Fibroblast of lung (primary cell): Measurements from ENCODE around the gene PKN1. TPM values are rescaled to one million over a fixed set of nuclear protein-coding genes. Genes with fewer than 3 reads are reported as not detected.

Experiments used
- DNase-seq, 2 donors: peaks; one replicate each; pipeline versions ENCODE4 v3.0.0 to v3.0.0-alpha.2; 2010; ENCODE audit warnings: low read depth in 2 of 2
- H2AFZ ChIP-seq: 2 replicates; pipeline ENCODE4 v1.5.1; 2012; ENCODE audit warnings: low read length, control low read depth, inconsistent platforms
- H3K27ac ChIP-seq: 2 replicates; pipeline ENCODE4 v1.5.1; 2011; ENCODE audit warnings: low read length, control low read depth; ENCODE audit not compliant: insufficient read depth
- H3K27me3 ChIP-seq: 2 replicates; pipeline ENCODE4 v1.5.1; 2011; ENCODE audit warnings: mild to moderate bottlenecking, low read length; ENCODE audit not compliant: control insufficient read depth, insufficient read depth
- H3K36me3 ChIP-seq: 2 replicates; pipeline ENCODE4 v1.5.1; 2011; ENCODE audit warnings: low read length; ENCODE audit not compliant: control insufficient read depth, insufficient read depth
- H3K4me1 ChIP-seq: 2 replicates; pipeline ENCODE4 v1.5.1; 2011; ENCODE audit warnings: low read length; ENCODE audit not compliant: control insufficient read depth, insufficient read depth; ENCODE audit errors: extremely low read depth
- H3K4me2 ChIP-seq: 2 replicates; pipeline ENCODE4 v1.5.1; 2011; ENCODE audit warnings: low read length, control low read depth; ENCODE audit not compliant: insufficient read depth; ENCODE audit errors: extremely low read depth
- H3K4me3 ChIP-seq, 4 experiments: fragments of 200-600 bp in 1 of 4; sonication (generic) in 1 of 4; replicated peaks in 1 of 4; 2 replicates each; pipeline ENCODE4 v1.5.1; 2011 to 2016; ENCODE audit warnings: low read length in 4 of 4, low read depth in 3 of 4, mild to moderate bottlenecking in 3 of 4, control low read depth in 2 of 4, inconsistent platforms in 1 of 4, mixed read lengths in 1 of 4; ENCODE audit not compliant: insufficient read depth in 1 of 4; ENCODE audit errors: control extremely low read depth in 1 of 4
- H3K79me2 ChIP-seq: 2 replicates; pipeline ENCODE4 v1.5.1; 2012; ENCODE audit warnings: mild to moderate bottlenecking, low read length, inconsistent platforms; ENCODE audit not compliant: control insufficient read depth, insufficient read depth
- H3K9ac ChIP-seq: 2 replicates; pipeline ENCODE4 v1.5.1; 2011; ENCODE audit warnings: mild to moderate bottlenecking, low read length, control low read depth; ENCODE audit not compliant: insufficient read depth
- H3K9me3 ChIP-seq: 2 replicates; pipeline ENCODE4 v1.5.1; 2012; ENCODE audit warnings: low read depth, low read length; ENCODE audit not compliant: control insufficient read depth, insufficient read depth
- H4K20me1 ChIP-seq: 2 replicates; pipeline ENCODE4 v1.5.1; 2011; ENCODE audit warnings: low read length; ENCODE audit not compliant: control insufficient read depth, insufficient read depth; ENCODE audit errors: extremely low read depth
- EZH2 ChIP-seq: IDR thresholded peaks from 2 replicates; pipeline ENCODE4 v1.5.1; 2012; ENCODE audit warnings: low read length, control low read depth, mild to moderate bottlenecking; ENCODE audit errors: missing control alignments
- polyA plus RNA-seq, 2 donors: library from polyadenylated mRNA; depleted of rRNA in 1 of 2; stranded (reverse) in 1 of 2; unstranded in 1 of 2; fragments of >200 nt; gene quantifications; 2 replicates each; pipeline ENCODE4 v1.2.1, GENCODE V29; 2011 to 2012; ENCODE audit warnings: missing spikeins in 1 of 2
- total RNA-seq: library from RNA; depleted of rRNA; stranded (reverse); fragments of >200 nt; gene quantifications from 2 replicates; pipeline ENCODE4 v1.2.1, GENCODE V29; 2014
- TF ChIP-seq, protein P1 (sequence below), 2 donors: IDR thresholded peaks in 1 of 2; conservative IDR thresholded peaks in 1 of 2; 1 replicate in 1 of 2; 2 replicates in 1 of 2; pipeline ENCODE4 v1.5.1; 2011 to 2012; ENCODE audit warnings: low read length in 2 of 2, control low read depth in 1 of 2, inconsistent platforms in 1 of 2, low read depth in 1 of 2, mild to moderate bottlenecking in 1 of 2

The PKN1 gene
- total and polyA plus RNA-seq, 2 donors (not counting 1 experiment from before 2014, with no cell fraction given): 43.2 to 141 TPM

DNA sequence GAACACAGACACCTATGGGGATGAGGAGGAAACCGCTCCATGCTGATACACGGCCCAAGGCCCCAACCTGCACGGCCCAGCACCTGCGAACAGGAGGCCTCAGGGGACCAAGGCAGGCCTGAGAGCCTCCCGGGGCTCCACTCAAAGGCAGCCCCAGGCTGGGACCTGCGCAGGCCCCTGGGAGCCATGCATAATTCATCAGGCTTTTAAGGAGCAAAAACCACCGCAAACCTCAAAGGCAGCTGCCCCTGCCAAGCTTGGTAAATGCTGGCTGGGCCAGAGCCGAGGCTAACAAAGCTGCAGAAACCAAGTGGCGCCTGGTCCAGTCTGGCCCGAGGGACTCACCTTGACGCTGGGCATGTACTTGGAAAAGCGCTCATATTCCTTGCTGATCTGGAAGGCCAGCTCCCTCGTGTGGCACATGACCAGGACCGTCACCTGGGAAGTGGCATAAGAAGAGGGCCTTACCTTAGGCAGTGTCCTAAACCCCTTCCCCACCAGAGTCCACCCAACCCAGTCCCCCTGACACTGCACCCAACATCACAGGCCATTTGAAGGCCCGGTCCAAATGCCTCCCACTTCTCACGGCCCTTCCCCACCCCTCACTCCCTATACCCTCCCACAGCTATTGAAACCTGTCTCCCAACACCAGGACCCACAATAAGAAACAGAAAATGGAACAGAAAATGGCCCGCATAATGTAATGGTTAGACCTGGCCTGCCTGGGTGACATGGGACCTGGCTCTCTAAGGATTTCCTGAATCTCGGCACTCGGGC is 21.8 kb upstream of the PKN1 start:
- peaks cover 3% of the 10 kb centered on the region for H3K4me1 ChIP-seq
- H3K4me3 ChIP-seq: no peak overlapping the region
- H3K9ac ChIP-seq: no peak overlapping the region
- H3K9me3 ChIP-seq: no peaks in the 10 kb centered on the region
- H3K27ac ChIP-seq: no peak overlapping the region
- TF ChIP-seq, protein P1, sequence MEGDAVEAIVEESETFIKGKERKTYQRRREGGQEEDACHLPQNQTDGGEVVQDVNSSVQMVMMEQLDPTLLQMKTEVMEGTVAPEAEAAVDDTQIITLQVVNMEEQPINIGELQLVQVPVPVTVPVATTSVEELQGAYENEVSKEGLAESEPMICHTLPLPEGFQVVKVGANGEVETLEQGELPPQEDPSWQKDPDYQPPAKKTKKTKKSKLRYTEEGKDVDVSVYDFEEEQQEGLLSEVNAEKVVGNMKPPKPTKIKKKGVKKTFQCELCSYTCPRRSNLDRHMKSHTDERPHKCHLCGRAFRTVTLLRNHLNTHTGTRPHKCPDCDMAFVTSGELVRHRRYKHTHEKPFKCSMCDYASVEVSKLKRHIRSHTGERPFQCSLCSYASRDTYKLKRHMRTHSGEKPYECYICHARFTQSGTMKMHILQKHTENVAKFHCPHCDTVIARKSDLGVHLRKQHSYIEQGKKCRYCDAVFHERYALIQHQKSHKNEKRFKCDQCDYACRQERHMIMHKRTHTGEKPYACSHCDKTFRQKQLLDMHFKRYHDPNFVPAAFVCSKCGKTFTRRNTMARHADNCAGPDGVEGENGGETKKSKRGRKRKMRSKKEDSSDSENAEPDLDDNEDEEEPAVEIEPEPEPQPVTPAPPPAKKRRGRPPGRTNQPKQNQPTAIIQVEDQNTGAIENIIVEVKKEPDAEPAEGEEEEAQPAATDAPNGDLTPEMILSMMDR (conservative IDR thresholded peaks at IDR 0.05 in 1 of 2, IDR thresholded peaks at IDR 0.05 in 1 of 2; ENCODE audit: low read depth in 1 of 2, low read length in 2 of 2): no peak
- TF ChIP-seq EZH2: no peak
- peaks cover 3% of the 10 kb centered on the region for H4K20me1 ChIP-seq
- no peak overlapping the region for H2AFZ ChIP-seq
- no peak overlapping the region for H3K4me2 ChIP-seq
- peaks cover 56% of the 10 kb centered on the region for H3K36me3 ChIP-seq
- DNase-seq: no peak
- no peaks in the 10 kb centered on the region for H3K27me3 ChIP-seq
- peaks cover 62% of the 10 kb centered on the region for H3K79me2 ChIP-seq

DNA sequence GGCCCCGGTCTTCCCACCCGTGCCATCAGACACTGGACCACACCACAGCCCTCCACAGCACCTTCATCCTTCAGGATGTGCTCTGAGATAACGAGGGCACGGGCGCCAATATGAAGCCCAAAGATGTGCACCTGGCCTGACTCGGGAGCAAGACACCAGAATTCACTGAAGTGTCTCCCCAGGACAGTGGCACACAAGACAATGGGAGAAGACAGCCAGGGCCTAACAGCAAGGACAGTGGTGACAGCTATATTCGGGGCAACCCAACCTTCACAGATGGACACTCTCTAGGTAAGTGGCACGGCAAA is 21.2 kb upstream of the PKN1 start:
- TF ChIP-seq EZH2: no peak
- TF ChIP-seq, protein P1 (conservative IDR thresholded peaks at IDR 0.05 in 1 of 2, IDR thresholded peaks at IDR 0.05 in 1 of 2; ENCODE audit: low read depth in 1 of 2, low read length in 2 of 2): no peak
- no peak for DNase-seq
- Histone ChIP-seq H2AFZ (no peak overlapping the region), H3K27ac (no peak overlapping the region), H4K20me1 (peaks cover 4% of the 10 kb centered on the region), H3K4me3 (no peak overlapping the region), H3K4me1 (peaks cover 8% of the 10 kb centered on the region), H3K4me2 (no peak overlapping the region), H3K36me3 (peaks cover 55% of the 10 kb centered on the region), H3K79me2 (peaks cover 67% of the 10 kb centered on the region), H3K27me3 (no peaks in the 10 kb centered on the region), H3K9ac (no peak overlapping the region), H3K9me3 (no peaks in the 10 kb centered on the region)

DNA sequence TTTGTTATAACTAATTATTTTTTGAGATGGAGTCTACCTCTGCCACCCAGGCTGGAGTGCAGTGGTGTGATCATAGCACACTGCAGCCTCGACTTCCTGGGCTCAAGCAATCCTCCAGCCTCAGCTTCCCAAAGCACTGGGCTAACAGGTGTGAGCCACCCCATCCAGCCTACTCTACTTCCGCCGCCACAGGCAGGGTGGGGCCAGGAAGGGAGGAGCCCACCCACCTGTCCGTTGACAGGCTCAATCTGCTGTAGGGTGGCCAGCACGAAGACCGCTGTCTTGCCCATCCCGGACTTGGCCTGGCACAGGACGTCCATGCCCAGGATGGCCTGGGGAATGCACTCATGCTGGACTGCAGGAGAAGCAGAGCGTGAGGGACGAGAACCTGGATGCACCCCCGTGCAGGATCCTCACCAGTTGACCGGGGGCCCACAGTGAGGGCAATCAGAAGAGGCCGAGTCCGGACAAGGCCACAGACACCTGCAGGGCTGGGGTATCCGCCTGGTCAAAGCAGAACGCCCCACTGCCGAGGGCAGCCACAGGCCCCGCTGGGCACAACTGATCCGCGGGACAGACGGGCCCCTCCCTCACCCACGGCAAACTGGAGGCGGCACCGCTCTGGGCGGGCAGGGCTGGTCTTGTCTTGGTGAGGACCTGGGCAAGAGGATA is 20.6 kb upstream of the PKN1 start:
- no peak overlapping the region for H3K27ac ChIP-seq
- no peaks in the 10 kb centered on the region for H3K27me3 ChIP-seq
- peaks cover 4% of the 10 kb centered on the region for H4K20me1 ChIP-seq
- peaks cover 73% of the 10 kb centered on the region for H3K79me2 ChIP-seq
- no peak overlapping the region for H2AFZ ChIP-seq
- no peak overlapping the region for H3K4me2 ChIP-seq
- DNase-seq: no peak
- no peaks in the 10 kb centered on the region for H3K9me3 ChIP-seq
- H3K9ac ChIP-seq: no peak overlapping the region
- H3K36me3 ChIP-seq: peaks cover 53% of the 10 kb centered on the region
- TF ChIP-seq, protein P1 (conservative IDR thresholded peaks at IDR 0.05 in 1 of 2, IDR thresholded peaks at IDR 0.05 in 1 of 2; ENCODE audit: low read depth in 1 of 2, low read length in 2 of 2): no peak
- TF ChIP-seq EZH2: no peak
- H3K4me3 ChIP-seq: no peak overlapping the region
- peaks cover 11% of the 10 kb centered on the region for H3K4me1 ChIP-seq
